AG04450 (cell line): ENCODE results near the gene MACROD2. TPM values are rescaled to one million over a fixed set of nuclear protein-coding genes. Genes with fewer than 3 reads are reported as not detected.

Source experiments
- CTCF ChIA-PET: fragments of 300-600, 350-600 bp; formaldehyde crosslinking; extraction: SDS; loops from one replicate; lab custom pipeline; 2022; ENCODE audit warnings: antibody characterized with exemption, inconsistent platforms; lab: Charles Lee
- POLR2A ChIA-PET: fragments of 350-600 bp; formaldehyde crosslinking; extraction: SDS; loops from one replicate; lab custom pipeline; 2021; ENCODE audit warnings: antibody characterized with exemption, inconsistent platforms; lab: Yijun Ruan, JAX
- DNase-seq: peaks from one replicate; pipeline ENCODE4 v3.0.0-alpha.2; 2011; ENCODE audit warnings: low read depth, low spot score
- H3K27ac ChIP-seq: one replicate; pipeline ENCODE4 v1.5.1; 2012; ENCODE audit warnings: low read depth, low read length, control low read depth
- H3K27me3 ChIP-seq: one replicate; pipeline ENCODE4 v1.6.0; 2012; ENCODE audit warnings: low read length; ENCODE audit not compliant: control insufficient read depth, insufficient read depth
- H3K4me3 ChIP-seq: 2 replicates; pipeline ENCODE4 v1.5.1; 2011; ENCODE audit warnings: mild to moderate bottlenecking, low read depth, low read length, control low read depth
- H3K9me3 ChIP-seq: 2 replicates; pipeline ENCODE4 v1.5.1; 2012; ENCODE audit warnings: low read length; ENCODE audit not compliant: control insufficient read depth, insufficient read depth
- polyA plus RNA-seq: library from polyadenylated mRNA; depleted of rRNA; stranded (reverse); fragments of >200 nt; gene quantifications from 2 replicates; pipeline ENCODE4 v1.2.3, GENCODE V29; 2011
- TF ChIP-seq, protein P1 (sequence below): IDR thresholded peaks from 2 replicates; pipeline ENCODE4 v1.5.1; 2011; ENCODE audit warnings: low read depth, low read length, control low read depth, inconsistent platforms

Gene MACROD2
- polyA plus RNA-seq, 1 experiment: 0.02 TPM

DNA sequence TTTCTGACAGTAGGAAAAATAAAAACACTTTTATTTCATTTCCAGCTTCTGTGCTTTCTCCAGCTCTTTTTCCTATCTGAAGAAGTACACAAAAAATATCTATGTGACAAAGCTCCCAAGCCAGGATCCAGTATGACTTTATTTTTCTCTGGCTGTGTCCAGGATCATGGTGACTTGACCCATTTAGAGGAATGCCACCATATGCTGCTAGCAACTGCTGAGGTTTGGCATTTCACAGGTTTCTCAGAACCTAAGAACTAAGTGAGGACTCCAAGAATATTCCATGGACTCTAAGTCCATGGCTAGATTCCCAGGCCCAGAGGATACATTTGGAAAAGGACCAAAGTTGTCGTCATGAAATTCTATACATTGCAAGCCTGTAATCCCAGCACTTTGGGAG is 1218.7 kb downstream of the MACROD2 start:
- Histone ChIP-seq H3K27me3 (no peaks in the 10 kb centered on the region), H3K9me3 (no peaks in the 10 kb centered on the region), H3K27ac (no peak overlapping the region), H3K4me3 (no peak overlapping the region)
- DNase-seq: no peak
- ChIA-PET POLR2A (no interaction called here), CTCF (no interaction called here)
- TF ChIP-seq, protein P1, sequence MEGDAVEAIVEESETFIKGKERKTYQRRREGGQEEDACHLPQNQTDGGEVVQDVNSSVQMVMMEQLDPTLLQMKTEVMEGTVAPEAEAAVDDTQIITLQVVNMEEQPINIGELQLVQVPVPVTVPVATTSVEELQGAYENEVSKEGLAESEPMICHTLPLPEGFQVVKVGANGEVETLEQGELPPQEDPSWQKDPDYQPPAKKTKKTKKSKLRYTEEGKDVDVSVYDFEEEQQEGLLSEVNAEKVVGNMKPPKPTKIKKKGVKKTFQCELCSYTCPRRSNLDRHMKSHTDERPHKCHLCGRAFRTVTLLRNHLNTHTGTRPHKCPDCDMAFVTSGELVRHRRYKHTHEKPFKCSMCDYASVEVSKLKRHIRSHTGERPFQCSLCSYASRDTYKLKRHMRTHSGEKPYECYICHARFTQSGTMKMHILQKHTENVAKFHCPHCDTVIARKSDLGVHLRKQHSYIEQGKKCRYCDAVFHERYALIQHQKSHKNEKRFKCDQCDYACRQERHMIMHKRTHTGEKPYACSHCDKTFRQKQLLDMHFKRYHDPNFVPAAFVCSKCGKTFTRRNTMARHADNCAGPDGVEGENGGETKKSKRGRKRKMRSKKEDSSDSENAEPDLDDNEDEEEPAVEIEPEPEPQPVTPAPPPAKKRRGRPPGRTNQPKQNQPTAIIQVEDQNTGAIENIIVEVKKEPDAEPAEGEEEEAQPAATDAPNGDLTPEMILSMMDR: no peak

DNA sequence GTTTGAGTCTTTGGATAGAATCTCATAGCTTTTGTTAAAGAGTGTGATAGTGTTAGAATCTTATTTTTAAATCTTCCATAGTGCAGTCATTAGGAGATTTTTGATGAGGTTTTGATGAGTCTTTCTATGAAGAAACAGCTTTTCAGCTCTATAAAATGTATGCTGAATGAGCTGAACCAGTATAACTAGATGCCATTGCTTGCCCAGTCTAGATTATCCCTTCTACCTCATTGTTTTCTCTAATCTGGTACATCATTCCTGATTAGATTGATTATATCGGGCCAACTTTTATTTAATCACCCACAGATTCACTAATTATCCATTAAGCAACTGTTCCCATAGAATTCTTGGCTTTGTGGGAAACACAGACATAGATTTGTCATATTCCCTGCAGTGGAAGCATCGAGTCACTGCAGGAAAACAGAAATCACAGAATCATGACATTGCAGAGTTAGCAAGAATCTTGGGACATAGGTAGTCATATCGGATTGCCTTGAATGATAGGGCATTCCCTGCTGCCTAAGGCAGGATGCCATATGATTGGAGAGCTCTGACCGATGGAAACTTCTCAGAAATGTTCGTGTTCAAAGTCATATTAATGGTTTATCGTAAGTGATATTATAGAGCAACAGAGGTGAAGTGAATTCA is 1224.8 kb downstream of the MACROD2 start:
- Histone ChIP-seq H3K9me3 (no peaks in the 10 kb centered on the region), H3K27ac (no peak overlapping the region), H3K27me3 (no peaks in the 10 kb centered on the region), H3K4me3 (no peak overlapping the region)
- TF ChIP-seq, protein P1: no peak
- CTCF ChIA-PET: interaction anchor here (0.6 to 0.7 kb wide), 3 partner anchors 41 to 1115 kb away, joined by 4 to 9 read pairs (median 5); no protein-coding TSS in a partner anchor
- DNase-seq: no peak
- POLR2A ChIA-PET: no interaction called here

DNA sequence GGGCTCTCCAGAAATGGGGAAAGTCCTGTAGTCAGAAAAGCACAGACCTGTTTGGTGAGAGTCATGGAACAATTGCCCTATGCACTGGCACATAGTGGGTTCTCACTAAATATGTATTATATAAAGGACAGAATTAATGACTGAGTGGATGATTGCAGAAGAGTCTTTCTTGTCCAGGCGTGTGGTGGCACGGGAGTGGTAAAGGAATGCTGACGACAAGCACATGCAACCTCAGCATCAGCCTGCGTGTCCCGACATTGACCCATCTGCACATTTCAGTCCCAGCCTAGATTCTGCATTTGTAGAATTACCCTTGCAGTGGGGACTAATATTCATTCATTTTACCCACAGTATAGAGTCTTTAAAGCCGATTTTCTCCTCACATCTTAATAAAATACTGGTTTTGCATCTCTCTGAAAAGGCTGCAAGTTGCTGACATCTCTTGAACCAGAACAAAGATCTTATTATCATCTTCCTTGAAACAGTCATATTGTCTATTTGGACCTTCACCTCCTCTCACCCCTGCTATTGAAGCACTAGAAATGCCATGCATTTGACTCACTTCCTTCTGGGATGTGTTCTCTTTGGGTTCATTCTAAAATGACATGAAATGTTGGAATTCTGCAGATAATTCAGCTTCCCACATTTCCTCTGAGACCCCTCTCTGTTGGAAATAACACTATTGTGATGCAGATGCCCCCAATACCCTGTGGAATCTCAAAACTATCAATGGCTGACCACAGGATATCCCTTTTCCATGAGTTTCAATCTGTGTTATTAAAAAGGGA is 1225.7 kb downstream of the MACROD2 start:
- CTCF ChIA-PET: no interaction called here

DNA sequence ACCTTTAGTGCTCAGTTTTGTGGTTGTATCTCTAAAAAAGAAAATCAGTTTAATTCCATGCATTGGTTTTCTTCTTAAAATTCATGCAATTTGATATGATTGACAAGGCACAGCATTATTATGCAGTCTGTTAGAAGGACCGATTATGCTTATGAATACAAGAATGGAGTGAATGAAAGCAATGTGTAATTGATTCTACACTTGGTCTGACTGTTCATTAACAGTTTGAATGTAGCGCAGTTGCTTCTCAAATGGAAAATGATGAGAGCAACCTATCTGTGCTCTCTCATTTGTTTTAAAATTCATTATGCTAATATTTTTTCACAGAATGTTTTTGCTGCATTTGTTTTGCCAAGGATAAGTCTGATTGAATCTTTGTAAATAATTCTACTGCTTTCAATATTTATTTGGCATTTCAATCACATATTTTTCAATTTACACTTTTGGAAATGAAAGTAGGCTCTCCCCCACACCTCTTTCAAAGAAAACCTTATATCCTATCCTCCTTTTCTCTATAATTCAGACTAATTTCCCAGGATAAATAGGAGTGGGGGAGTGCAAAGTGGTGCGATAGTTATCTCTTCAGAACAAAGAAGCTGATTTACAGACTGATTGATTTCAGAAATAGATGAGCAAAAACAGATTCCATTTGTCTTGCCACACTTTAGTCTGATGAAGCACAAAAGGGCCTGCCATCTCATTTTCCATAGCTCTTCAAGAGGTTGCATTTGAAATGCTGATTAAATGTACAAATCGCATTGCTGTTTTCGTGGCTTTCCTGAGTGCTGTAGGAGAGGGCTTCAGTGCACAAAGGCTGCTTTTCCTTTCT is 1227.4 kb downstream of the MACROD2 start:
- Histone ChIP-seq H3K9me3 (no peaks in the 10 kb centered on the region), H3K27me3 (no peaks in the 10 kb centered on the region), H3K27ac (no peak overlapping the region), H3K4me3 (no peak overlapping the region)
- CTCF ChIA-PET: no interaction called here
- DNase-seq: no peak
- TF ChIP-seq, protein P1: no peak
- POLR2A ChIA-PET: interaction anchor here (0.6 kb wide), 1 partner anchor 12 kb away, joined by 8 read pairs; no protein-coding TSS in a partner anchor

More for the DNA sequence above, 1225.7 kb downstream of the MACROD2 start:
- POLR2A ChIA-PET: no interaction called here
- TF ChIP-seq, protein P1: no peak
- no peaks in the 10 kb centered on the region for H3K27me3 ChIP-seq
- no peak for DNase-seq
- no peak overlapping the region for H3K27ac ChIP-seq
- H3K9me3 ChIP-seq: no peaks in the 10 kb centered on the region
- H3K4me3 ChIP-seq: no peak overlapping the region
